Tibial artery (tissue), 4 donors: ENCODE data around the gene NRARP.

Source experiments
- DNase-seq, 2 donors: peaks; one replicate each; pipeline ENCODE4 v3.0.0-alpha.2; 2019
- H3K27ac ChIP-seq, 2 donors: fragments of 200-600 bp; sonication (generic) in 1 of 2; 1 replicate in 1 of 2; 2 replicates in 1 of 2; pipeline ENCODE4 v1.5.1; 2018 to 2019; ENCODE audit warnings: mild to moderate bottlenecking in 1 of 2
- H3K27me3 ChIP-seq, 2 donors: fragments of 200-600 bp; sonication (generic) in 1 of 2; one replicate each; pipeline versions ENCODE4 v1.5.1 to v1.6.0; 2016 to 2019
- H3K36me3 ChIP-seq, 3 donors: fragments of 200-600 bp; sonication (generic) in 2 of 3; one replicate each; pipeline ENCODE4 v1.5.1; 2016 to 2019; ENCODE audit warnings: mild to moderate bottlenecking in 2 of 3
- H3K4me1 ChIP-seq, 4 donors: fragments of 200-600 bp; sonication (generic) in 2 of 4; 1 replicate in 3 of 4; 2 replicates in 1 of 4; pipeline ENCODE4 v1.5.1; 2016 to 2019
- H3K4me3 ChIP-seq, 2 donors: fragments of 200-600 bp; sonication (generic) in 1 of 2; 1 replicate in 1 of 2; 2 replicates in 1 of 2; pipeline ENCODE4 v1.5.1; 2018 to 2019; ENCODE audit warnings: mild to moderate bottlenecking in 2 of 2
- H3K9me3 ChIP-seq, 3 donors: fragments of 200-600 bp; sonication (generic) in 1 of 3; one replicate each; pipeline ENCODE4 v1.5.1; 2016 to 2019
- intact Hi-C: fragments of 100-400 bp; cut with DNase I; formaldehyde crosslinking; loops from one replicate; pipeline ENCODE4 v1.15.0; 2023; ENCODE audit warnings: low total_unique reads
- TF ChIP-seq, protein P1 (sequence below), 2 experiments: fragments of 200-600 bp in 1 of 2; fragments of 450-650 bp in 1 of 2; IDR thresholded peaks; one replicate each; pipeline ENCODE4 v1.5.1; 2017 to 2019; ENCODE audit warnings: antibody characterized with exemption in 2 of 2, mild to moderate bottlenecking in 1 of 2, moderate library complexity in 1 of 2

The NRARP gene

DNA sequence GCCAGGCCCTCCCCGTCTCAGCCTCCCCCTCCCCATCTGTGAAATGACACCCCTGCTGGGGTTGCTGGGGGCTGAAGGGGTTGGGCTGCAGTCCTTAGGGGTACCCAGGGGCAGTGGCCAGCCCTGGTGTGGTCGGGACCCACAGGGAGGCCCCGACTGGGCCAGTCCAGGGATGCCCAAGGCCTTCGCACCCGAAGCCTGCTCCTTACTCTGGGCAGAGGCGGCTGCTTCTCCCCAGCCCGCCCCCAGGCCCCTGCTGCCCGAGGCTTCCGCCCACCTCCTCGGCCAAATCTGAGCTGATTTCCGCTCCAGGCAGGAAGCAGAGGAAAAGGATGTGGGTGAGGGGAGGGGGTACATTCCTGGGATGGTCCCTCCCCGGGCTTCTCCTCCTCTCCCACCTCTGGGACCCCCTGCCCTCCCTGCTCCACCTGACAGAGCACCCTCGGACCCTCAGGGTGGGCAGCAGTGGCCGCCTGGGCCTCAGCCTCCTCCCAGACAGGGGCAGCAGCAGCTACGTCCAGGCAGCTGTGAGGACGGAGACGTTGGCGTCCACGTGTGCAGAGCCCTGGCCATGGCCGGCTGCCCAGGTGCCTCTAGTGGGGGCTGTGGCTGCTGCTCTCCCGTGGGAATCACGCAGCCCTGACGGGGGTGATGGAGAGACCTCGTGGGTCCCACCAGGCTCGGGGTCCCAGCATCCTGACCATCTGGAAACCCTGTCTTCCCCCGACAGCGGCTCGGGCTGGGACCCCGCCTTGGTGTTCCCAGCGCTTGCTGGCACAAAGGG lies 4.2 kb upstream of the NRARP start:
- Histone ChIP-seq H3K4me3 (no peak overlapping the region), H3K9me3 (no peaks in the 10 kb centered on the region), H3K36me3 (no peaks in the 10 kb centered on the region), H3K27me3 (peaks cover 0 to 74% of the 10 kb centered on the region in 2 donors), H3K4me1 (peaks cover 0 to 62% (median 36%) of the 10 kb centered on the region in 4 donors), H3K27ac (peak overlapping the region in 1 of 2 donors; percentile 24)
- DNase-seq, result no peak
- TF ChIP-seq, protein P1, sequence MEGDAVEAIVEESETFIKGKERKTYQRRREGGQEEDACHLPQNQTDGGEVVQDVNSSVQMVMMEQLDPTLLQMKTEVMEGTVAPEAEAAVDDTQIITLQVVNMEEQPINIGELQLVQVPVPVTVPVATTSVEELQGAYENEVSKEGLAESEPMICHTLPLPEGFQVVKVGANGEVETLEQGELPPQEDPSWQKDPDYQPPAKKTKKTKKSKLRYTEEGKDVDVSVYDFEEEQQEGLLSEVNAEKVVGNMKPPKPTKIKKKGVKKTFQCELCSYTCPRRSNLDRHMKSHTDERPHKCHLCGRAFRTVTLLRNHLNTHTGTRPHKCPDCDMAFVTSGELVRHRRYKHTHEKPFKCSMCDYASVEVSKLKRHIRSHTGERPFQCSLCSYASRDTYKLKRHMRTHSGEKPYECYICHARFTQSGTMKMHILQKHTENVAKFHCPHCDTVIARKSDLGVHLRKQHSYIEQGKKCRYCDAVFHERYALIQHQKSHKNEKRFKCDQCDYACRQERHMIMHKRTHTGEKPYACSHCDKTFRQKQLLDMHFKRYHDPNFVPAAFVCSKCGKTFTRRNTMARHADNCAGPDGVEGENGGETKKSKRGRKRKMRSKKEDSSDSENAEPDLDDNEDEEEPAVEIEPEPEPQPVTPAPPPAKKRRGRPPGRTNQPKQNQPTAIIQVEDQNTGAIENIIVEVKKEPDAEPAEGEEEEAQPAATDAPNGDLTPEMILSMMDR (IDR thresholded peaks at IDR 0.05), result no peak
- intact Hi-C loops, result no loop called here

DNA sequence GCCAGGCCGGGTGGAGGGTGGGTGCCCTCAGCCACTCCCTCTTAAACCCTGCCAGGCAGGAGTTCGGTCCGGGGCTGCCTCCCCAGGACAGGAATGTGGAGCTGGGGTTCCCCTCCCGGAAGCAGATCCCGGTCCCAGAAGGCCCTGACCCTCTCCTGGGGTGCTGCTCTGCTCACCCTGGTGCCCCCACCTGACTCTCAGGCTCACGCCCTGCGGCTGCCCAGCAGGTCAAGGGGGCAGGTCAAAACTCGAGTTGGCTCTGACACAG lies 3.7 kb upstream of the NRARP start:
- peaks cover 0 to 75% of the 10 kb centered on the region in 2 donors for H3K27me3 ChIP-seq
- no peak for DNase-seq
- no peaks in the 10 kb centered on the region for H3K36me3 ChIP-seq
- intact Hi-C loops, result no loop called here
- H3K27ac ChIP-seq, result peak overlapping the region in 1 of 2 donors; percentile 24
- H3K9me3 ChIP-seq, result no peaks in the 10 kb centered on the region
- H3K4me1 ChIP-seq, result peaks cover 3 to 63% (median 41%) of the 10 kb centered on the region in 4 donors
- TF ChIP-seq, protein P1 (IDR thresholded peaks at IDR 0.05), result no peak
- peak overlapping the region in 1 of 2 donors; percentile 33 for H3K4me3 ChIP-seq

DNA sequence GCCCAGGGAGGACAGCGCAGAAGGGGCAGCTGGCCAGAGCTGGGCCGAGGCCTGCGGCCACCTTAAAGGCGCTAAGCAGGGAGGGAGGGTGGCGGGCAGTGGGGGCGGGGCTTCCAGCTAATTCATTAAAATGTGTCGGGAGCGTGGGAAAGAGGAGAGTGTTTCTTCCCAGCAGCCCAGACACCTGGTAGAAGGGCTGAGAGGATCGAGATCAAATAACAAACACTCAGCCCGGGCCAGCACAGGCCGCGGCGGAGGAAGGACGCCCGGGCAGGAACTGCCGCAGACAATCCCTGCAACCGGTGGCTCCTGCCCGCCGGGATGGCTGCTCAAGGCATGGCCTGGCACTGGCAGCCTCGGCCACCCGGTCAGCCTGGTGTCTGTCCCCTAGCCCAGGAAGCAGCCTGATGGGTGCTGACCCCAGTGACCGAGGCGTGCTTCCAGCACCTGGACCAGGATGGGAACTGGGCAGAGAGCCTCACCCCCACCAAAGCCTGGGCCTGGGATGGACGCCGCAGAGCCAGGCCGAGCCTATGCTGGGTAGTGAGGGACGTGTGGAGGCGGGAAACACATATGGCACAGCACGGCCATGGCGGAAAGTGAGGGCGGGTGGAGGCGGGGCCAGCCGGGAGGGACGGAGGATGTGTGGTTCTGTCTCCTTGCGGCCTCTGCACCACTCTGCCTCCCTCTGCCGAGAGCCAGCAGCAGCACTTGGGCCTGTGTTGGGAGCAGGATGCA lies 3.2 kb upstream of the NRARP start:
- H3K27ac ChIP-seq, result peak overlapping the region in 1 of 2 donors; percentile 24
- TF ChIP-seq, protein P1 (IDR thresholded peaks at IDR 0.05), result peak in 1 of 2 experiments; percentile 7
- H3K36me3 ChIP-seq, result no peaks in the 10 kb centered on the region
- DNase-seq, result peak in 1 of 2 donors; percentile 75
- intact Hi-C loops, result no loop called here
- H3K9me3 ChIP-seq, result no peaks in the 10 kb centered on the region
- peak overlapping the region; percentile 24 to 33 for H3K4me3 ChIP-seq
- H3K27me3 ChIP-seq, result peaks cover under 1 to 80% of the 10 kb centered on the region in 2 donors
- H3K4me1 ChIP-seq, result peaks cover 4 to 68% (median 45%) of the 10 kb centered on the region in 4 donors

DNA sequence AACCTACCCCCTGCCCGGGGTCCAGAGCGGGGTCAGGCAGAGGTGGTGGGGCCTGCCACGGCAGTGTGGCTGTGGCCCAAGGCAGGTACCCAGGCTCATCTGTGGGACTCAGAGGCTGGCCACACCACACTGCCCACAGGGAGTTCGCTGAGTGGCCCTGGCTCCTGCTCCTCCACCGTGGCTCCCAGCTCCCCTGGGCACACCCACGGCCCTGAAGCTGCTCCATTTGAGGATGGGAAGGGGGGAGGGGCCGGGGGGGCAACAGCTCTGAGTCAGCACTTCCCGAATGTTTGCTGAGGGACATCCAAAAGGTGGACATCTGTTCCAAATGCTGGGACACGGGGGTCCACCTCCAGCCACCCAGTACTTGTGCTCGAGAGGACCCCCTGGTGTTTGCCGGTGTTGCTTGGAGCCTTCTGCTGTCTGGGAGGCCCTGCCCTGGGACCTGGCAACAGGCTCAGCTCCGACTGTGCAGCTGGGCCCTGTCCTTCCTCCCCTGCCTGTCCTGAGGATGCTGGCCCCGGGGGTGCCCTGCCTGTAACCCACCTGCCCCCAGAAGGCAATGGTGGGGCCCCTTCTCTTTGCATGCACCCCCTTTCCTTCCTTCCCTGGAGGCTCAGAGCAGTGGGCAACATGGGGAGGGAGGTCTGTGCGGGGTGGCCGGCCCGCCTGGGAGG lies 2.5 kb upstream of the NRARP start:
- intact Hi-C loops, result no loop called here
- peak overlapping the region in 1 of 2 donors; percentile 33 for H3K4me3 ChIP-seq

DNA sequence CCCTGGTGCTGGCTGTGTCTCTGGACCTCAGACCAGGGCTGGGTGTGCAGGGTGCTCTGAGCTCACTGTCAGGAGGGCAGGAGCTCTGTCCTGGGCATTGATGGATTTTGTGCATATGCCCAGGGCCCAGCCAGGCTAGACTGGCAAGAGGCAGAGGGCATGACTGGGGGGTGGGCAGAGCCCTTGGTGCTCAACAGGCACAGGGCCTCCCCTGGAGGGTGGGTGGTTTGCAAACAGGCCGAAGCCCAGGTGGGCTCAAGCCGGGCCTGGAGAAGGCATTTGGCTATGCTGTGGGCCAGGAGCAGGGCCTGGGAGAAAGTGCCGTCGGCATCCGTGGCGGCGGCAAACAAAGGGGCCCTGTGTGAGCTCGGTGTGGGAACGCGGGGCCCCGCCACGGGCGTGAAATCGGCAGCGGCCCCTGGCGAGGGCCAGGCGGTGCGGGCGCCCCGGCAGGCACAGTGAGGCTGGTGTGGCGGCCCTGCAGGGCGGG lies 1.9 kb upstream of the NRARP start:
- no peak for DNase-seq
- peaks cover 8 to 92% of the 10 kb centered on the region in 2 donors for H3K27me3 ChIP-seq
- H3K27ac ChIP-seq, result no peak overlapping the region

More for the DNA sequence above, 2.5 kb upstream of the NRARP start:
- peak in 1 of 2 donors; percentile 62 for DNase-seq
- Histone ChIP-seq H3K36me3 (no peaks in the 10 kb centered on the region), H3K27me3 (peaks cover 5 to 87% of the 10 kb centered on the region in 2 donors), H3K9me3 (no peaks in the 10 kb centered on the region), H3K27ac (peak overlapping the region in 1 of 2 donors; percentile 24), H3K4me1 (peaks cover 4 to 73% (median 45%) of the 10 kb centered on the region in 4 donors)
- TF ChIP-seq, protein P1 (IDR thresholded peaks at IDR 0.05), result no peak

More for the DNA sequence above, 1.9 kb upstream of the NRARP start:
- Histone ChIP-seq H3K4me3 (no peak overlapping the region), H3K36me3 (no peaks in the 10 kb centered on the region), H3K9me3 (no peaks in the 10 kb centered on the region), H3K4me1 (peaks cover 4 to 77% (median 46%) of the 10 kb centered on the region in 4 donors)
- intact Hi-C loops, result no loop called here
- TF ChIP-seq, protein P1 (IDR thresholded peaks at IDR 0.05), result no peak
